Right lobe of liver (tissue), 6 donors: ENCODE results near the gene FAM90A1. TPM values are rescaled to one million over a fixed set of nuclear protein-coding genes. Genes with fewer than 3 reads are reported as not detected.
"Not testable (repeated sequence)": the region's sequence is repeated elsewhere in the genome, so short reads cannot be mapped to it uniquely, and the experiment has no call there.

Source experiments
- ATAC-seq, 4 donors: fragments of 200-7000 bp; cut with Tn5 transposase; one replicate each; pipeline ENCODE4 v1.9.1; 2020; ENCODE audit warnings: mild to moderate bottlenecking in 4 of 4, moderate library complexity in 4 of 4
- DNase-seq, 3 donors: peaks; one replicate each; pipeline ENCODE4 v3.0.0-alpha.2; 2020
- H3K27ac ChIP-seq, 3 donors: fragments of 200-600 bp; one replicate each; pipeline ENCODE4 v1.8.0; 2022
- H3K27me3 ChIP-seq, 2 donors: fragments of 200-600 bp; one replicate each; pipeline ENCODE4 v1.8.0; 2022
- H3K36me3 ChIP-seq, 4 donors: fragments of 200-600 bp; sonication (generic) in 1 of 4; one replicate each; pipeline versions ENCODE4 v1.5.1 to v1.8.0; 2017 to 2022; ENCODE audit warnings: control low read depth in 1 of 4
- H3K4me1 ChIP-seq, 4 donors: fragments of 200-600 bp; sonication (generic) in 1 of 4; one replicate each; pipeline versions ENCODE4 v1.5.1 to v1.8.0; 2017 to 2022; ENCODE audit warnings: control low read depth in 1 of 4
- H3K4me3 ChIP-seq, 3 donors: fragments of 200-600 bp; one replicate each; pipeline ENCODE4 v1.8.0; 2022
- H3K9me3 ChIP-seq, 4 donors: fragments of 200-600 bp; sonication (generic) in 1 of 4; one replicate each; pipeline versions ENCODE4 v1.5.1 to v1.8.0; 2017 to 2022; ENCODE audit warnings: control low read depth in 1 of 4
- WGBS: methylation state at CpG from one replicate; pipeline ENCODE4 v1.1.6; 2018; ENCODE audit warnings: low coverage, low lambda C conversion rate; ENCODE audit not compliant: insufficient coverage; ENCODE audit errors: missing lambda C conversion rate; 5-methylcytosine and 5-hydroxymethylcytosine counted together
- intact Hi-C, 2 donors: fragments of 100-400 bp; cut with DNase I; formaldehyde crosslinking; loops; one replicate each; pipeline versions ENCODE4 v1.11.2 to v1.14.1; 2022
- total RNA-seq, 6 experiments: library from RNA; depleted of rRNA in 2 of 6; stranded (reverse); fragments of >200 nt in 2 of 6; fragmentation: NEBNext Ultra II Directional in 3 of 6; extraction: Animal tissue kit (Norgen Biotek cat#: 25700) in 3 of 6; gene quantifications; one replicate each; pipeline versions ENCODE4 v1.1.0 to v1.2.4, GENCODE V29; 2016 to 2023
- donor health status: DM: no; HTN: yes; CAD: no.
- donor health status: DM: no; HTN: no; CAD: no.
- donor health status: DM: no; HTN: no; CAD: no.
- donor health status: DM: no; HTN: yes; CAD: no.
- donor health status: DM: no; HTN: yes; CAD: no.

The FAM90A1 gene
- total RNA-seq, 6 experiments from 2014 or later = 0.07 TPM; not detected in 5

DNA sequence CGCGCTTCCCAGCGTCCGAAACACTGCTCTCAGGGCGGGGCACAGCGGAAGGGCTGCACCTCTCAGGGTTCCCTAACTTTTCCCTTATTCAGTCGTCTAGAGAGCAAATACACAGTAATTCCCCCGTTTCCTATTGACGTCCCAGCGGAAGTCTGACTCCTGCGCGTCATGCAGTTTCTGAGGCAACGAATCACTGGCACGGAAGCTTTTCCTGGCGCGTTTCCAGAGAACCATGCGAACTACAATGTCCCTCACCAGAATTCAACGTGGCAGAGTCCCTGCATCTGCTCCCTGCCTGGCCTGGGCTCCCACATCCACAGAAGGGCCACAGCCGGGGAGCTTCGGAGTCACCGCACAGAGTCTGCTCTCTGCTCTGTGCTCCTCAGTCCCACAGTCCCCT lies 6.0 kb downstream of the FAM90A1 start:
- H3K27ac ChIP-seq, H3K4me1 ChIP-seq, H3K4me3 ChIP-seq, ATAC-seq, H3K27me3 ChIP-seq, intact Hi-C loops, DNase-seq, H3K9me3 ChIP-seq, H3K36me3 ChIP-seq: not testable (repeated sequence)
- WGBS = 65% methylated on average over 14 of the region's 21 CpGs

DNA sequence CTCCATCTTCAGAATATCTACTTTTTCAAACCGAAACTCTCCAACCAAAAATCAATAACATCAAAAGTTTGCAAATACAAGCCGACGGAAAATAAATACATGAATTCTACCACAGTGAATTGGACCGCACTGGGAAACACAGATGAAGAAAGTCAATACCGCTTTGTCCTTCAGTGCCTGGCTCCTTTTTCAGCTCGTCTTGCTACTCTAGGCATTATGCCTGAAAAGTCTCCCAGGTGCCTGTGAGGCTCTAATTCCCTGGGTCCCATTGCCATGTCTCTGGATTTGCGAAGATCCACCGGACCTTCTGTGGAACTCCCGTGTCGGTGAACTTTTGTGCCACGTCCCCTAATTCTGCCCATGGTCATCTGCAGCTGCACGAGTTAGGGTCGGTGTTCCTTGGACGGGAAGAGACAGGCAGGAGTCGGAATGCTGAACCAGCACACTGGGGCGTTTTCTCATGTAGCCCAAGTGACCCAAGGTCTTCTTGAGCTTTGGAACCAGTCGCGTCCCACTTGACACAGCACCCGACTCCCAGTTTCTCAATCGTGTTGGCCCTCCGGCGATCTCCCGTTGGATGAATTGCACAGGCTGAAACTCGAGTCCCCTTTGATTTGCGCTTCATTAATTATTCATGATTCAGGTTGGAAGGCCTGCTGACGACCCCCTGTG lies 8.6 kb downstream of the FAM90A1 start:
- H3K36me3 ChIP-seq, H3K27me3 ChIP-seq, H3K4me3 ChIP-seq, intact Hi-C loops, H3K4me1 ChIP-seq, DNase-seq, ATAC-seq, H3K9me3 ChIP-seq, H3K27ac ChIP-seq: not testable (repeated sequence)
- WGBS = 64% methylated on average over 23 of the region's 26 CpGs

DNA sequence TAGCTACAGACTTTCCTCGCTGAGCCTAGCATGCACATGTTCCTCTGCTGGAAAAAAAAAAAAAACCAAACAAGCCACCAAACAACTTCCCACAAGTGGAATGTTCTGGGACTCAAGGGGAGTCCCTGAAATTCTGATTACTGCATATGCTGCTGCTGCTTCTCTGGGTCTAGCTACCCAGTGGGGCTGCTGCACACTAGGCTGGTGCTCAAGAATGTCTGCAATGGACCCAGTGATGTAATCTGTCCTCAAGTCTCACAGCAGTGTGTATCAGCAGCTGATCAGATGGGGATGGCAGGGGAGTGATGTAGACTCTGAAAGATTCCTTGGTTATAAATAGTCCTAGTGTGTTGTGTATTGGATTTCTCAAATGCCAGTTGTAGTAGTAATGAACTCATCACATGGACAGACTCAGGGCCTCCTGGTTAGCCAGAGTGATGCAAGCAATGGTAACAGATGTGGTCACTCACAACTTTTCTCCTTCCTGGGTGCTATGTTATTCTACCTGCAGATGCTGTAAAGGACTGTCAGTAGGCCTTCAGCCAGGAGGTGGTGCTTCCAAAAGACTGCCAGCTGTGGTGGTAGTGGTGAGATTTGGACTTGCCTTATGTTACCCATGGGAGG lies 29.6 kb downstream of the FAM90A1 start:
- H3K27me3 ChIP-seq, H3K36me3 ChIP-seq, intact Hi-C loops, H3K9me3 ChIP-seq, H3K4me3 ChIP-seq, H3K4me1 ChIP-seq, H3K27ac ChIP-seq, DNase-seq, ATAC-seq: not testable (repeated sequence)
- 67% methylated on average over 1 of the region's 1 CpG for WGBS

DNA sequence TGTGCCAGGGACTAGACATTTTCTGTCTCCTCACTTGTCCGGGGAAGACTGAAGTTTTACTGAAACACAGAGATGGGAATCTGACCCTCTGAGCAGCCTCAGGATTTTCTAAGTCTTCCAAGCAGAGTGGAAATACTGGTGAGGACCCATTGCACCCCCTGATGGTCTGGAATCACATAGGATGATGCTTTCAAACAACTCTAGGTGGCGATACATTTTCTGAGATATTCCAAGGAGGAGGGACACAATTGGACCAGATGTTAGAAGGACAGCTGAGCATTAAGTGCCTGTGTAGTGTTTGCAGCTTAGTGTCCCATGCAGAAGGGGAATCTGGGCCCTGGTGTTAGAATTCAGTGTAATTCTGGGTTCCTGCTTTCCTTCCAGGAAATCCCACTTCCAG lies 39.3 kb downstream of the FAM90A1 start:
- H3K9me3 ChIP-seq, H3K4me1 ChIP-seq, DNase-seq, H3K4me3 ChIP-seq, ATAC-seq, intact Hi-C loops, H3K27me3 ChIP-seq, H3K27ac ChIP-seq, H3K36me3 ChIP-seq: not testable (repeated sequence)
- 49% methylated on average over 2 of the region's 2 CpGs for WGBS

DNA sequence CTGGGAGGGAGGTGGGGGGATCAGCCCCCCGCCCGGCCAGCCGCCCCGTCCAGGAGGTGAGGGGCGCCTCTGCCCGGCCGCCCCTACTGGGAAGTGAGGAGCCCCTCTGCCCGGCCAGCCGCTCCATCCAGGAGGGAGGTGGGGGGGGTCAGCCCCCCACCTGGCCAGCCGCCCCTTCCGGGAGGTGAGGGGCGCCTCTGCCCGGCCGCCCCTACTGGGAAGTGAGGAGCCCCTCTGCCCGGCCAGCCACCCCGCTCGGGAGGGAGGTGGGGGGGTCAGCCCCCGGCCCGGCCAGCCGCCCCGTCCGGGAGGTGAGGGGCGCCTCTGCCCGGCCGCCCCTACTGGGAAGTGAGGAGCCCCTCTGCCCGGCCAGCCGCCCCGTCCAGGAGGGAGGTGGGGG lies 43.2 kb downstream of the FAM90A1 start:
- H3K27ac ChIP-seq, H3K36me3 ChIP-seq, H3K4me3 ChIP-seq, H3K27me3 ChIP-seq, intact Hi-C loops, DNase-seq, H3K4me1 ChIP-seq, ATAC-seq, H3K9me3 ChIP-seq: not testable (repeated sequence)
- WGBS = no CpG with 5 or more reads among the region's 28 CpGs

DNA sequence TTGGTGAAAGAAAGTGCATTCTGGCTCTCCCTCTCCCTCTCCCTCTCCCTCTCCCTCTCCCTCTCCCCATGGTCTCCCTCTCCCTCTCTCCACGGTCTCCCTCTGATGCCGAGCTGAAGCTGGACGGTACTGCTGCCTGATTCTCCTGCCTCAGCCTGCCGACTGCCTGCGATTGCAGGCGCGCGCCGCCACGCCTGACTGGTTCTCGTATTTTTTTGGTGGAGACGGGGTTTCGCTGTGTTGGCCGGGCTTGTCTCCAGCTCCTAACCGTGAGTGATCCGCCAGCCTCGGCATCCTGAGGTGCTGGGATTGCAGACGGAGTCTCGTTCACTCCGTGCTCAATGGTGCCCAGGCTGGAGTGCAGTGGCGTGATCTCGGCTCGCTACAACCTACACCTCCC lies 44.1 kb downstream of the FAM90A1 start:
- 97% methylated on average over 14 of the region's 23 CpGs for WGBS
- H3K27me3 ChIP-seq, H3K27ac ChIP-seq, ATAC-seq, H3K4me3 ChIP-seq, H3K36me3 ChIP-seq, H3K4me1 ChIP-seq, intact Hi-C loops, DNase-seq, H3K9me3 ChIP-seq: not testable (repeated sequence)

DNA sequence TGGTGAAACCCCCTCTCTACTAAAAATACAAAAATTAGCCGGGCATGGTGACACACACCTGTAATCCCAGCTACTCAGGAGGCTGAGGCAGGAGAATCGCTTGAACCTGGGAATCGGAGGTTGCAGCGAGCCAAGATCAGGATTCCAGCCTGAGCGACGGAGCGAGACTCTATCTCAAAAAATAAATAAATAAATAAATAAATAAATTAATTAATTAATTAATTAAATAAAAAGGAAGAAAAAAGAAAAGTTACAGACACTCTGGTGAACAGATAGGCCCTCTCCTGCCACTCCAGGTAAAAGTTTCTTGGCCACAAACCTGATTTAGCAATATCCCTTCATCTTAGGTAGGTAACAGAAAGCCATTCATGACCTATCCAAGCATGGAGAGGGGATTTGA lies 44.5 kb downstream of the FAM90A1 start:
- H3K27me3 ChIP-seq, DNase-seq, H3K9me3 ChIP-seq, intact Hi-C loops, H3K36me3 ChIP-seq, H3K27ac ChIP-seq, ATAC-seq, H3K4me3 ChIP-seq, H3K4me1 ChIP-seq: not testable (repeated sequence)
- 98% methylated on average over 7 of the region's 7 CpGs for WGBS

DNA sequence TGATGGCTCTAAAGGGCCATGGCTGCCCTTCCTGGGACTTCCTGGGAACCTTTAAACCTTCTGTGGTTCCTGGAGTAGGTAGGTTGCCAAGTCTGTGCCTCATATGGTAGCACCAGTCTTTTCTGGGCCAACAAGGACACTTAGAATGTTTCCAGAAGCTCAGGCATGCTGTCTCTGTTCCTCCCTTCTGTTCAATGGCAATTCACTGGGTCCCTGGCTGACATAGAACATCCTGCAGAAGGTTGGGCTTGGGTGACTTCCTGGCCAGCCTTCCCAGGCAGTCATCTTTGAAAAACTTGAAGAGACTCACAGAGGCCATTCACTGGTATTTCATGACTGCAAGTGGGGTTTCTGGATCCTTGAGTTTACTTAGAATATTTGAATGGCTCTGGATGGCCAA lies 46.1 kb downstream of the FAM90A1 start:
- H3K4me1 ChIP-seq, H3K27ac ChIP-seq, intact Hi-C loops, H3K9me3 ChIP-seq, ATAC-seq, DNase-seq, H3K36me3 ChIP-seq, H3K27me3 ChIP-seq, H3K4me3 ChIP-seq: not testable (repeated sequence)
